KG1 (cell line): ENCODE measurements around the gene TMF1.
A peak's percentile ranks its signal among the peaks of the same experiment; 100 is the strongest.

Source experiments
- DNase-seq: peaks from one replicate; lab custom pipeline; 2025; lab: John Stamatoyannopoulos, UW

TMF1 gene

GRCh38 chr3:68977486-68978167 lies 74.5 kb downstream of the TMF1 start:
- no peak for DNase-seq

GRCh38 chr3:68974711-68975110 lies 77.4 kb downstream of the TMF1 start:
- DNase-seq = no peak

DNA sequence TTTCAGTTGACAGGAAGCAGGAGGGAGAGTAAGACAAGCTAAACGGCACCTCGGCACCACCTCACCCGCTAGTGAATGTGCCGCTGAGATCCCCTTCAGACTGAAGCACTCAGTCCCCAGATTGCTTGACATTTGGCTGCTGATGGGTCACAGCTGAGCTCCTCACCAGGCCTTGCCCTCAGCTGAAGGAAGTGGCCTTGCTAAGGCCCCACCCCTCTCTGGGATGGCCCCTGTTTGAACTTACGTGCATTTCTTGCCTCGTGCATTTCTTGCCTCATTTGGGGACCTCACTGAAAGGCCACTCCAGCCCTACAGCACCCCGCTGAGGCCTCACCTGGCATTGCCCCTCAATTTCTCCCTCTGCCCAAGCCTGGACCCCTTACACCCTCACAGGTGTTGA lies 78.5 kb downstream of the TMF1 start:
- DNase-seq = no peak

- DNase-seq = peak; percentile 25
Measured at GRCh38 chr3:68972358-68972979, 79.7 kb downstream of the TMF1 start.
